ENCODE data around the gene DCBLD1.

DNA sequence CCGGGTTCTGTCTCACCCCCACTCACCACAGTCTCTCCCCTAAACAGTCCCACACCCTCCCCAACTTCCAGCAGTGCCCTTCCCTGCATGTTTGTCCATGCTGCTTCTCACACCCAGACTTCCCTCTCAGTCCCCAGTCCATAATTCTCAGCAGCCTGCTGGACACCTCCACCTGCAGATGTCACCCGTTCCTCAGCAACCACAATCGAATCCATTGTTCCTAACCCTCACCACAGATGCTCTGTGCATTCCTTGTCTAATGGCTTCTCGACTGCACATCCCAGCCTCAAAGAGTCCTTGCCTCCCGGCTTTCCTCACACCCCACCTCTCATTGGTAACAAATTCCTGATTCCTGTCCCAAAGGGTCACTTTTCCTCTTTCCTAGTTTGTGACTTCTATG, 64.2 kb downstream of the DCBLD1 start:
- no peak for TF ChIP-seq POLR2A (IDR thresholded peaks at IDR 0.05; ENCODE audit: low read depth, low read length)
- TF ChIP-seq POLR2AphosphoS5 (IDR thresholded peaks at IDR 0.05; ENCODE audit: low read depth, low read length): no peak

Measured in GM12891 (cell line).